HuH-7 (cell line): ENCODE results near the gene TMEM97.
"Not testable (repeated sequence)": the region's sequence is repeated elsewhere in the genome, so short reads cannot be mapped to it uniquely, and the experiment has no call there.

ENCODE experiments used
- DNase-seq: peaks from one replicate; pipeline ENCODE4 v3.0.0; 2011; ENCODE audit warnings: low spot score

Gene TMEM97

DNA sequence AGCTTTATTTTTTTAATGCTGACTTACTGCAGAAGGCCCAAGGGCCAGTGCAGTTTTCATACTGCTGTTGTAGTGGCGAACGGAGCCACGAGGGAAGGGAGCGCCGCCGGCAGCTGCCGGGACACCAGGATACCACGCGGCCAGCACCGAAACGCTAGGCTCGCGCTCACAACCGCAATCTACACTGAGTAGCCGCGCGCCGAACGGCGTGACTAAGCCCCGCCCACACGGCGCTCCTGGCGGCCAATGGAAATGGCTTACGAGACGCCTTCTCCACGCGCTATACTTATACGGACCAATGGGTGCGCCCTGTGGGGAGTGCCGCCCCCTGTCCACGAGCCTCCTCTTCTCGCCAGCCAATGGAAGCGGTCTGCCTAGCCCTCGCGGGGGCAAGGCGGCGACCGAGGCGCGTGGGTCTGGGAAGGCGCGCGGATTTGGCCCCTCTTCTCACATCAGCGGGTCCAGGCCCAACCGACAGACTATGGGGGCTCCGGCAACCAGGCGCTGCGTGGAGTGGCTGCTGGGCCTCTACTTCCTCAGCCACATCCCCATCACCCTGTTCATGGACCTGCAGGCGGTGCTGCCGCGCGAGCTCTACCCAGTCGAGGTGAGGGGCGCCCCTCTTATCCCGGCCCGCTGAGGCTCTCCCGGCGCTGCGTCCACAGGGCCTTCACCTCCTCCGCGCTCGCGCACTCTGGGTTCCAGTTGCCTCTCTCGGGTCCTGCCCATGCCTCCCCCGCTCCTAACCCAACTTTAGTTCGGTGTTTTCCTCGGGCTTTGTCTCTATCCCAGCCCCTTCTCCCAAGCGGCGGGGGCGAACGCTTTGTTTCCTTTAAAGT, at the start of gene TMEM97:
TSS of gene TMEM97 (plus strand) at position 442 of the 839 bp plus-strand sequence. CDS start at position 482, 40 bp downstream.
- peak; percentile 98 for DNase-seq

DNA sequence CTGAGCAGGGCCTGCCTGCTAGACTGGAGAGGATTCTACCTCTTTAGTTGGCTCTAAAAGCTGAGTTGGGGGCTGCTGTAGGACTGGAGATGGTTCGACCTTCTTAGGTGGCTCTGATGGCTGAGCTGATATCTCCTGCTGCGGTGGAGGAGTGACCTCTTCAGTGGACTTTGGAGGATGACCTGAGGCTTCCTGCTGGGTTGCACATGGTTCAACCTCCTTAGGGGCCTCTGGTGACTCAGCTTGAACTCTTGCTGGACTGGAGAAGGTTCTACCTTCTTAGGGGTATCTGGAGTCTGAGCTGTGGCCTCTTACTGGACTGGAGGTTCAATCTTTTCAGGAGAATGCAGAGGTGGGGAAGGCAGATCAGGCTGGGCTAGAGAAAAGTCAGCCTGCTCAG, 48.9 kb upstream of the TMEM97 start:
- DNase-seq: no peak

DNA sequence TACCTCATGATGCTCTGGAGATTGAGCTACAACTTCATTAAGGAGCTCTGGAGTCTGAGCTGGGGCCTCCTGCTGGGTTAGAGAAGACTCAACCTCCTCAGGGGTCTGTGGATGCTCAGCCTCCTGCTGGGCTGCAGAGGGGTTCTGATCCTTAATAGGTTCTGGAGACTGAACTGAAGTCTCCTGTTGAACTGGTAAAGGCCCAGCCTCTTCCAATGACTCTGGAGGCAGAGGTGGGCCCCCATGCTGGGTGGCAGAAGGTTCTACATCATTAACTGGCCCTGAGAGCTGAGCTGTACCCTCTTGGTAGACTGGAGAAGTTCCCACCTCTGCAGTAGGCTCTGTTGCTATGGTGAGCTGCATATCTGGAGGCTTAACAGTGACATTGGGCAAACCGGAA, 48.1 kb upstream of the TMEM97 start:
- no peak for DNase-seq

DNA sequence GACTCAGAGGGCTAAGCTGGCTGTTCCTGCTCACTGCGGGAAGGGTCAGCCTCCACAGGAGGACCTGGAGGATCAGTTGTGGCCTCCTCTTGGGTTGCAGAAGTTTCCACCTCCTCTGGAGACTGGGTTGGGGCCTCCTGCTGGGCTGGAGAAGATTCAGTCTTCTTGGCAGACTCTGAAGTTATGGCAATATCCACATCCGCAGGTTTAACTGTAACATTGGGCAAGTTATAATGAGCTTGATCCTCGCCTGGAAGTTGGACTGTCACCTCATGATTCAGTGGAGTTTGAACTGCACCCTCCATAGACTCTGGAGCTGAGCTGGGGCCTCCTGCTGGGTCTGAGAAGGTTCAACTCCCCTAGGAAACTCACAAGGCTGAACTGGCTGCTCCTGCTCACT, 47.6 kb upstream of the TMEM97 start:
- DNase-seq: no peak

DNA sequence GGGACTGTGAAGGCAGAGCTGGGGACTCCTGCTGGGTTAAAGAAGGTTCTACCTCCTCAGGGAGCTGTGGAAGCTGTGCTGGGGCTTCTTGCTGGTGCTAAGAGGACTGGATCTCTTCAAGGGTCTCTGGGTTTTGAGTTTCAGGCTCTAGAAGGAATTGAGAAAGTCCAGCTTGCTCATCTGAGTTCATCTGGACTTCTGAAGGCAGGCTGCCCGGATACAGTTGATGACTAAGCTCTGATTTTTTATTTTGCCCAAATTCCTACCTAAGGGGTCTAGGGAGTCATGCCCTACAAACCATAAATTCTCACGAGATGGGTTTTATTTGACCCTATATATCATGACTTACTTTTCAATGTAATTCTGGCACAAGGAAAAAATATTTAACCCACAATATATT, 46.8 kb upstream of the TMEM97 start:
- no peak for DNase-seq

DNA sequence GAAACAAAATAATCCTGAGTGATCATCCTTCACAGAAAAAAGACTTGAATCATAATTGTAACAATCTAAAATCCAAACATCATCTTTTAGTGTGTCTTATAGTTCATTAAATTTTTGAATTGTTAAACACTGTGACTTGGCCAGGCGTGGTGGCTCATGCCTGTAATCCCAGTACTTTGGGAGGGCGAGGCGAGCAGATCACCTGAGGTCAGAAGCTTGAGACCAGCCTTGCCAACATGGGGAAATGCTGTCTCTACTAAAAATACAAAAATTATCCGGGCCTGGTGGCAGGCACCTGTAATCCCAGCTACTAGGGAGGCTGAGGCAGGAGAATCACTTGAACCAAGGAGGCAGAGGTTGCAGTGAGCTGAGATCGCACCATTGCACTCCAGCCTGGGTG, 45.7 kb upstream of the TMEM97 start:
- not testable (repeated sequence) for DNase-seq

DNA sequence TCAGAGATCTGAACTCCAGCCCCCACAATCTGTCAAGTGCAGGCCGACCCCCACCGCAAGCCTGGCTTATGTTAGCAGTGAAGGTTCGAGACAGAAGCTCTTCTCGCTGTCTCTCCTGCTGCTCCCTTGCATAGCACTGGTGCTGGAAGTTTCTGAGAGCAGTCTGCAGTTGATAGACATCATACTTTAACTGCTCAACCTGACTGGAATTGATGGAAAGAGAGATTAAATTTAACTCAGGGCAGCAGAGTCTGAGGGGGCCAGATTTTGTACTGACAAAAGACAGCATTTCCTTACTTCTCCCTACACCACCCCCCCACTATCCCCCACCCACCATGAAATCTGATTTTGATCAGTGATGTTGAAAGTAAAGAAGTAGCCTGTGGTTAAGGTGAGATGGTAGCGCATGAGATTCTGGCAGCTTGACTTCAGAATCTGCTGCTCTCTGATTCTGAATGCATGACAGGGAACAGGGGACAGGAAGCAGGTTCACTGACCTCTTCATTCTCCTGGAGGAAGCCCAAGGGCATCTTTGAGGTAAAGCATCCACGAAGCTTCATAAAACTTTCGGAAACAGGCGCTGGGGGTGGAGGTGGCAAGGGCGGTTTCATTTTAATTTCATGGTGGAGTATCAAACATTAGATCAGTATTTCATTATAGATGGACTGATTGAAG, 44.3 kb upstream of the TMEM97 start:
- no peak for DNase-seq

DNA sequence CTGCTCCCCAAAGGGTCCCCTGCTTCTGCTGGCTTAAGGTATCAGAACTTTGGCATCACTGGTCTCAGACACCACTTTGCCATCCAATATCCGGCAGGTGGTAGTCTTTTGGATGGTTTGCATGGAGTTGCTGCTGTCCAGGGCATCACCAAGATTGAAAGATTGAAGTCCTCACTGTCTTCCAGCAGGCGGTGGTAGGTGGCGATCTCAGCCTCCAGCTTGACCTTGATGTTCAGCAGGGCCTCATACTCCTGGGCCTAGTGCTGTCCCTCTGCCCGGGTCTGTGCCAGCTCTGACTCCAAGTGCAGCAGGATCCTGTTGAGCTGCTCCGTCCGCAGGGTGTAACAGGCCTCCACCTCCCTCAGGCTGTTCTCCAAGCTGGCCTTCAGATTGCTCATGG, 43.0 kb upstream of the TMEM97 start:
- no peak for DNase-seq

DNA sequence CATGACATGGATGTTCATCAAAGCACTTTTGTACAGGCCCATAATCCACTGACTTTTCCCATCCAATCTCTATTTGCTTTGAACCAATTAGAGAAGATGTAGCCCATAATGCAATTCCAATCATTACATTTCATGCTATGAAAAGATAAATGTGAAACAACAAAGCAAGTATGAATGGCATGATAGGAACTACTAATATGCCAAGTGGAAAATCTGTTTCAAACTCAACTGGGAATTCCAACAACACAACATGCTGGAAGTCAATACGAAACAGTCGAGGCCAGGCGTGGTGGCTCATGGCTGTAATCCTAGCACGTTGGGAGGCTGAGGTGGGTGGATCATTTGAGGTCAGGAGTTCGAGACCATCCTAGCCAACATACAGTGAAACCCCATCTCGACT, 39.6 kb upstream of the TMEM97 start:
- no peak for DNase-seq

DNA sequence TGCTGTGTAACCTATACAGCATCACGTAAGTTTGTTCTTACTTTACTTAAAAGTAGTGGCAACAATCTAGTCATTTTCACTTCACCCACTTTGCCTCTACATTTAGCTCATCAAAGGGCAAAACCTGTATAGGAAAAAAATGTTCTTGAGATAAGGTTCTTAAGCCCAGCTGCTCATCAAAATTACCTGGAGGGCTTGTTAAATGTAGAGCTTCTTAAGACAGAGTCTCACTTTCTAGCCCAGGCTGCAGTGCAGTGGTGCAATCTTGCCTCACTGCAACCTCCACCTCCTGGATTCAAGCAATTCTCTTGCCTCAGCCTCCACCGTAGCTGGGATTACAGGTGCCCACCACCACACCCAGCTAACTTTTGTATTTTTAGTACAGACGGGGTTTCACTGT, 38.2 kb upstream of the TMEM97 start:
- no peak for DNase-seq

DNA sequence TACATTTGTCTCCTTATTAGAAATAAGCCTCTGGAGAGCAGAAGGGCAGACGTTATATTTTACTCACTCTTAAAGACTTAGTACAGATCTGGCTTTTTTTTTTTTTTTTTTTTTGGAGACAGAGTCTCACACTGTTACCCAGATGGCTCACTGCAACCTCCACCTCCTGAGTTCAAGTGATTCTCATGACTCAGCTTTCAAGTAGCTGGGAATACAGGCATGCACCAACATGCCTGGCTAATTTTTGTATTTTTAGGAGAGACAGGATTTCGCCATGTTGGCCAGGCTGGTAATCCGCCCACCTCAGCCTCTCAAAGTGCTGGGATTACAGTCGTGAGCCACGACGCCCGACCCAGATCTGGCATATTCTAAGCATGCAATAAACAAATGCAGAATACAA, 36.4 kb upstream of the TMEM97 start:
- no peak for DNase-seq

DNA sequence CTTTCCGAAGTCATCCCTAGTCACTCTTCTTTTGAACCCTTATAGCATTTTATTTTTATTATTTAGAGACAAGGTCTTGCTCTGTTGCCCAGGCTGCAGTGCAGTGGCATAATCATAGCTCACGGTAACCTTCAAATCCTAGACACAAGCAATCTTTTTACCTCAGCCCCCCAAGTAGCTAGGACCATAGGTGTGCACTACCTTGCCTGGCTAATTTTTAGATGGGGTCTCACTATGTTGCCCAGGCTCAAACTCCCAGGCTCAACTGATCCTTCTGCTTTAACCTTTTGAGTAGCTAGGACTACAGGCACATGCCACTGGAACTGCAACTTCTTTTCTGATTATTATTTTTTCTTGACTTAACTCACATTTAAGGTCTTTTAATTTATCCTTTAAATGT, 33.0 kb upstream of the TMEM97 start:
- no peak for DNase-seq

DNA sequence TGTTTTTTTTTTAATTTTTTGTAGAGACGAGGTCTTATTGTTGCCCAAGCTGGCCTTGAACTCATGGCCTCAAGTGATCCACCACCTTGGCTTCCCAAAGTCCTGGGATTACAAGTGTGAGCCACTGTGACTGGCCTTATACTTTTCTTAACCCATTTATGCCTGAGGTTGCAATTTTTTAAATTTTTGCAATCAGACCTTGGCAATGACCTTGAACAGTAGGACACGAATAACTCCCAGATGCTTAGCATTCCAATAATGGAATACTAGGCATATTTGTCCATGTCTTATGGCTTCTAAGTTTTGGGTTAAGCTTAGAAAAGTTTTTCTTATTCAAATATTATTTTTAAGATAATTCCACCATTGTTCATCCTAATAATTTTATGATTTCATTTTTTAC, 28.3 kb upstream of the TMEM97 start:
- no peak for DNase-seq

DNA sequence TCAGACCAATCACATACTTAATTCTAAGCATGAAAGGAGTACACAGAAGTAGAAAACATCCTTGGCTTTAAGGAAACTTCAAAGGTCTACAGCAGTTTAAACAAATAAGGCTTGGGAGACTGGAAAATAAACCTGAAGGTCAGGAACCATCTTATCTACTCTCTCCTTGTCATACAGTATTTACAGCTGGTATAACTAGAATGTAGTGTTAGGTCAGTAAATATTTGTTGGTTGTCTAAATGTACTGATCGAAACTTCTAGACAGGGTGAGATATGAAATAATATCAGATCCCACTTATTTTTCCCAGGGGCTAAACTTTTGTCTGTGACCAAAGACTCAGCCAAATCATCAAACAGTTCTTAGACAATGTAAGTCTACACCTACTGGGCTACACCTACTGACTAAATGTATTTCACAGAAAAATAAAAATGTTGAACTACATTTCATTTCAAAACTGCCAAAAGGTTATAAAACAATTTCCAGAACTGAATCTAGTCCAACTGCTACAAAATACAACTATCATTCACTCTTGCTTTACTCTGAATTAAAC, 27.1 kb upstream of the TMEM97 start:
- no peak for DNase-seq

DNA sequence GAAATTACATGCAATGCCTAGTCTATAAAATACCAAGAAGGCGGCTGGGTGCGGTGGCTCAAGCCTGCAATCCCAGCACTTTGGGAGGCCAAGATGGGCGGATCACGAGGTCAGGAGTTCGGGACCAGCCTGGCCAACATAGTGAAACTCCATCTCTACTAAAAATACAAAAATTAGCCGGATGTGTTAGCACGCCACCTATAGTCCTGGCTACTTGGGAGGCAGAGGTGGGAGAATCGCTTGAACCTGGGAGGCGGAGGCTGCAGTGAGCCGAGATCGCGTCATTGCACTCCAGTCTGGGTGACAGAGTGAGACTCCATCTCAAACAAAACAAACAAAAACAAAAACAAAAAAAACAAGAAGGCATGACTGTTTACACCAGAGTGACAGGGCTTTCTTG, 26.1 kb upstream of the TMEM97 start:
- DNase-seq: not testable (repeated sequence)

DNA sequence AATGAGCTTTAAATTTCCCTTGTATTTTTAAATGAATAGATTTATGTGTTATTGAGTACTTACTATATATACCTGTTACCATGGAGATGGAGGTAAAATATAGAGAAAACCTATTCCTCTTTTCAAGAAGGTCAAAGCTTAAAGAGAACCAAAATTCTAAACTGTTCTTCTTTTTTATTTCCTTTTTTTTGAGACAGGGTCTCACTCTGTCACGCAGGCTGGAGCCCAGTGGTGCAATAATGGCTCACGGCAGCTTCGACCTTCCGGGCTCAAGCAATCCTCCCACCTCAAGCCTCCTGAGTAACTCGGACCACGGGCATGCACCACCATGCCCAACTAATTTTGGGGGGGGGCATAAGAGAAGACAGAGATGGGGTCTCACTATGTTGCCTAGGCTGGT, 25.0 kb upstream of the TMEM97 start:
- DNase-seq: no peak

DNA sequence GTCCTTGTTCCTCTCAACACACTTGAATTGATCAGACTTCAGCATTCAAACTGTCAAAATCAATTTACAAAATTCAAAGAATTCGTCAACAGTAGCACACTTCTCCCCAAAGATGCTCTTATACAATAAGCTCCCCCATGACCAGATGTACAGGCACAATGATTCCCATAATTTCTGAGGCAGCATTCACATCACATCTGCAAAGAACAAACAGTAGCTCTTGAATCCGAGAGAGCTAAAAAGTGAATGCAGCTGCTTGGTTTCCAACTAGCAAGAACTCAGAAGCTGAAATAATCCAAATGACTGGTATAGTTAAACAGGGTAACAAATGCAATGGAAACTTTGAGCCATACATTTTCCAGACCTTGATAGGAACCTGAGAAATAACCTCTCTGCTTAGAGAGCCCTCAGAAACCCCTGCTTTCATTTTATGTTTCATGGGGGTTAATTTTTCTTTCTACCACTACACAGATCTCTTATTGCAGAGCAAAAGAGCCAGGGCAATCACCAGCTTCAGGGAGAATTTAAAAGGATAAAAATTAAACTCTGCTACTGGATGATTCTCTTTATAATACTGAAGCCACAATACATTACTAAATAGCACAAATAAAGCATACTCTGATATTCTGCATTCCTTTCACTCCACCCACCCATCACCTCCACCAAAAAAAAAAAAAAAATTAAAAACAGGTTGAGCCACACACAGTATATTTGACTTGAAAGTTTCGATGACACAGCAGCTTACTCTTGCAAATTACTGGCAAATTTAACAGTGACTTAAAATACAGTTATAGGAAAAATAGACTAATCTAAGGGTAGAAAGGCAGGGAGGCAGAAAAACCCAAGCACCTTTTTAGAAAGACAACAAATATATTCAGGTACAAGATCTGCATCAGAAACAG, 23.1 kb upstream of the TMEM97 start:
- no peak for DNase-seq

DNA sequence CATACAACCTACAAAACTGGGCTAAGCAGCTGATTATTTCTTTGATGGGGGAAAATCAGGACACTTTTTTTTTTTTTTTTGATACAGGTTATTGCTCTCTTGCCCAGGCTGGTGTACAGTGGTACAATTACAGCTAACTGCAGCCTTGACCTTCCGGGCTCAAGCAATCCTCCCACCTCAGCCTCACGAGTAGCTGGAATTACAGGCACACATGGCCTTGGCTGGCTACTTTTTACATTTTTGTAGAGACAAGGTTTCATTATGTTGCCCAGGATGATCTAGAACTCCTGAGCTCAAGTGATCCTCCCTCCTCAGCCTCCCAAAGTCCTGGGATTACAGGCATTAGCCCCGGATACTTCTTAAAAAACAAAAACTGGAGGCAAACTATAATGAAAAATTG, 20.6 kb upstream of the TMEM97 start:
- no peak for DNase-seq

DNA sequence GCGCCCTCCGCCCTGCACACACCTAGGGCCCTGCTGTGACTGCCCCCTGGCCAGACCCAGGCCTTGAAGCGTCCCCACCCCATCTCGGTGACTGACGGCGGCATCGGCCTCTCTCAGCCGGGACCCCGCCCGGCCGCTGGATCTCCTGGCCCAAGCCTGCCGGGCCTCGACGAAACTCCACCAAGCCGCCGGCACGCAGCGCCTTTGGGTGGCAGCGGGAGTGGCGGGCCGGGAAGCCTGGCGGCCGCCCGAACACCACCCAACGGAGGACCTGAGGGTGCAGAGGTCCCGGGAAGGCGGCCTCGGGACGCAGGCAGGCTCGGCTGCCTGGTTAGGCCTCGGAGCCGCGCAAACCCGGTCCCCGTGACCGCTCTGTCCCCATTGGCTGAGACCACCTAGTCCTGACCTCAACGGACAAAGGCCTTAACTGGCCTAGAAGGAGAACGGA, 12.0 kb upstream of the TMEM97 start:
- no peak for DNase-seq

DNA sequence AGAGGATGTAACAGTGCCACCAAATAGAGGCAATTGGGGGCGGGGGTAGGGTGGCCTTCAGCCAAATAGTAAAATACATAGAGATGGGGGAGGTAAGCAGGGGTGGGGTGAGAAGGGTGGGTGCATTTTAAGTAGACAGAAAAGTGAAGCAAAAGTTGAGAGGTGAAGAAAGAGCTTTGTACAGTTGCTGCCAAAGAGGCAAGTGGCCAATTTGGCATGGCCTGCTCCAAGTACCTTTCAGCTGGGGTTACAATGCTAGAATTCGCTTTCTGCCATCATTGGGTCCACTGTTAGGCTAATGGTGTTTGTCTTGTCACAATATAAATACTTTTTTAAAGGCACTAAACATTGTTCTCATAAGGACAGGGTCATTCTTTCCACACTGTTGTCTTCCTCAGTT, 5.2 kb upstream of the TMEM97 start:
- no peak for DNase-seq

DNA sequence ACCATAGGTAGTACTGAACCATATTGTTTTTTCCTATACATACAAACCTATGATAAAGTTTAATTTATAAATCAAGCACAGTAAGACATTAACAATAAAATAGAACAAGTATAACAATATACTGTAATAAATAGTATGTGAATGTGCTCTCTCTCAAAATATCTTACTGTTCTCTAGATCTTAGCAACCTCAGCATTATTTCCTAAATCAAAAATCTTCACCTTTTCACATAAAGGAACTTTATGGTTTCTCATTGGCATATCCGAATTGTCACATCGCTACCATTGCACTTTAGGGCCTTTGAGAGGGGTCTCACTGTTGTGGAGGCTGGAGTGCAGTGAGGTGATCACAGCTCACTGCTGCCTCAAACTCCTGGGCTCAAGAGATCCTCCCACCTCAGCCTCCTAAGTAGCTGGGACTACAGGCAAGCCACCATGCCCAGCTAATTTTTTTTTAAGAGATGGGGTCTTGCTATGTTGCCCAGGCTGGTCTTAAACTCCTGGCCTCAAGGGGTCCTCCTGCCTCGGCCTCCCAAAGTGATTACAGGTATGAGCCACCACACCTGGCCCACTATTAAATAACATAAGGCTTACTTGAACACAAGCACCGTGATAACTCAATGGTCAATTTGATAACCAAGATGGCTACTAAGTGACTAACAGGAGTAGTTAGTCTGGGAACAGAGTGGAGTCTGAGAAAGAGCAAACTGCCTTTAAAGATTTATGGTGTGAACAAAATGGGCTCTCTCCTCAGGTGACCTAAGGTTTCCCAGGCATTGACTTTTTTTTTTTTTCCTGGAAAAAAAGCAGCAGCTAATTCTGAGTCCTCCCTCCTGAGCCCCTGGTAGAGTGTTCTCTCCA, 2.9 kb upstream of the TMEM97 start:
- no peak for DNase-seq
